GM12865 (cell line): ENCODE results near the gene INSIG1.

Experiments
- DNase-seq: peaks from one replicate; pipeline ENCODE4 v3.0.0; 2010; ENCODE audit warnings: low read depth
- H3K4me3 ChIP-seq: 2 replicates; pipeline ENCODE4 v1.5.1; 2011; ENCODE audit warnings: mild to moderate bottlenecking, low read depth, low read length, control low read depth
- TF ChIP-seq, protein P1 (sequence below): IDR thresholded peaks from 2 replicates; pipeline ENCODE4 v1.5.1; 2011; ENCODE audit warnings: low read length, control low read depth, low read depth, inconsistent platforms; ENCODE audit not compliant: insufficient read depth; ENCODE audit errors: missing control alignments

The INSIG1 gene

GRCh38 chr7:155284496-155285274 lies 13.0 kb upstream of the INSIG1 start:
- DNase-seq, result no peak
- no peak overlapping the region for H3K4me3 ChIP-seq
- TF ChIP-seq, protein P1, sequence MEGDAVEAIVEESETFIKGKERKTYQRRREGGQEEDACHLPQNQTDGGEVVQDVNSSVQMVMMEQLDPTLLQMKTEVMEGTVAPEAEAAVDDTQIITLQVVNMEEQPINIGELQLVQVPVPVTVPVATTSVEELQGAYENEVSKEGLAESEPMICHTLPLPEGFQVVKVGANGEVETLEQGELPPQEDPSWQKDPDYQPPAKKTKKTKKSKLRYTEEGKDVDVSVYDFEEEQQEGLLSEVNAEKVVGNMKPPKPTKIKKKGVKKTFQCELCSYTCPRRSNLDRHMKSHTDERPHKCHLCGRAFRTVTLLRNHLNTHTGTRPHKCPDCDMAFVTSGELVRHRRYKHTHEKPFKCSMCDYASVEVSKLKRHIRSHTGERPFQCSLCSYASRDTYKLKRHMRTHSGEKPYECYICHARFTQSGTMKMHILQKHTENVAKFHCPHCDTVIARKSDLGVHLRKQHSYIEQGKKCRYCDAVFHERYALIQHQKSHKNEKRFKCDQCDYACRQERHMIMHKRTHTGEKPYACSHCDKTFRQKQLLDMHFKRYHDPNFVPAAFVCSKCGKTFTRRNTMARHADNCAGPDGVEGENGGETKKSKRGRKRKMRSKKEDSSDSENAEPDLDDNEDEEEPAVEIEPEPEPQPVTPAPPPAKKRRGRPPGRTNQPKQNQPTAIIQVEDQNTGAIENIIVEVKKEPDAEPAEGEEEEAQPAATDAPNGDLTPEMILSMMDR, result no peak

DNA sequence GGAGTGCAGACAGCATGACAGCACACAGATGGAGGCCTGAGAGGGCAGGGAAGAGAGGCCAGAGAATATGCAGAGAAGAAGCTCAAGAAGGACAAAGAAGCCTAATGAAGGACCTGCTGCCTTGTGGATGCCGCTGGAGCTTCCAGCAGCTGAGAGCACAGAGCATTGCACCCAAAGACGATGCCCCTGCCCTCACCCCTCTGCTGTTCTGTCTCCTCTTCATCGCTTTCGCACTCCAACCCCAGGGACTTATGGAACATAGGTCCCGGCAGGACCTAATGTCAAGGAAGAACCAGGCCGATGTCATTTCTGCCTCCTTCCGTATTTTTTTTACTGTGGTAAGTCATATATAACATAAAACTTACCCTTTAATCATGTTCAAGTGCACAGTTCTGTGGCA lies 12.3 kb upstream of the INSIG1 start:
- TF ChIP-seq, protein P1, result no peak
- no peak for DNase-seq
- H3K4me3 ChIP-seq, result no peak overlapping the region

GRCh38 chr7:155285833-155286232 lies 11.8 kb upstream of the INSIG1 start:
- H3K4me3 ChIP-seq, result no peak overlapping the region
- TF ChIP-seq, protein P1, result no peak
- peak; percentile 34 for DNase-seq

GRCh38 chr7:155286686-155287085 lies 11.0 kb upstream of the INSIG1 start:
- TF ChIP-seq, protein P1, result no peak
- no peak for DNase-seq
- H3K4me3 ChIP-seq, result no peak overlapping the region

GRCh38 chr7:155287284-155287935 lies 10.3 kb upstream of the INSIG1 start:
- no peak for DNase-seq
- TF ChIP-seq, protein P1, result no peak
- H3K4me3 ChIP-seq, result no peak overlapping the region

DNA sequence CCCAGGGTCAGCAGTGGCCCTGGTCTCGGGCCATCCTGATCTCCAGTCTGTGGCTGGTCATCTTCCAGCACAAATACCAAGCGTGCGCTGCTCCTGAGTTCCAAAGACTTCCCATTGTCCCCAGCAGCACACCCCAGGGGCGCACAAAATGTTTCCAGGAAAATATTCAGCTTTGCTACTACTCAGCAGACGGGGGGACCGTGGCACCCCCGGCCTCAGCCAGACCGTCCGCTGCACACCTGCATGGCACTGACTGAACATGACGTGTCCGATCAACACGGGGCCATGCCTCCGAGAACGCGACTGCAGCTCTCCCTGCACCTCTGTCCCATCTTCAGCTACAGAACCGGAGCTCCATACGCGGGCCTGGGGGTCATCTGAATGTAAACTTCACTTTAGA lies 9.6 kb upstream of the INSIG1 start:
- H3K4me3 ChIP-seq, result no peak overlapping the region
- no peak for DNase-seq
- TF ChIP-seq, protein P1, result no peak

DNA sequence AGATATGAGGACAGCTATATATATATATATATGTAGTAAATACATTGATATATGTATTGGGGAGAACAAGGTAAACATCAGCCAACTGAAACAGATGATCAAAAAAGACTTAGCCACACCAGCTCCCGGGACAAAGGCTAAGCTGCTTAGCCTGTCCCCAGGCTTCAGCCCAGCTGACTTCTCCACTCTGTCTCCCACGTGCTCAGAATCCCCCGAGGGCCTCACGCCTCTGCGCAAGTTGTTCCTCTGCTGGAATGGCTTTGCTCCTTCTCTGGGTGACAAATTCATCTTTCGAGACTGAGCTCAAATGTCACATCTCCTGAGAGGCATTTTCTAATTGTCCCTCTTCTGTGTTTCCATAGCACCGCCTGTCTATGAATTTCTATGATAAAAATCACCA lies 8.6 kb upstream of the INSIG1 start:
- TF ChIP-seq, protein P1, result no peak
- no peak for DNase-seq
- no peak overlapping the region for H3K4me3 ChIP-seq
